ENCODE measurements around the gene COX19.

Gene COX19

GRCh38 chr7:974820-975681 lies at the start of gene COX19:
COX19 (minus strand) TSS chr7:975549; CDS start chr7:975509, 40 bp downstream.
- peak; percentile 95 for DNase-seq

- DNase-seq = no peak
Measured at GRCh38 chr7:1024331-1024841, 49.0 kb upstream of the COX19 start.

GRCh38 chr7:1022801-1023465 lies 47.6 kb upstream of the COX19 start:
- DNase-seq = no peak

GRCh38 chr7:1022356-1022755 lies 47.0 kb upstream of the COX19 start:
- no peak for DNase-seq

GRCh38 chr7:1021931-1022330 lies 46.6 kb upstream of the COX19 start:
- DNase-seq = no peak

GRCh38 chr7:1021366-1021765 lies 46.0 kb upstream of the COX19 start:
- DNase-seq = no peak

GRCh38 chr7:1020849-1021251 lies 45.5 kb upstream of the COX19 start:
- DNase-seq = no peak

GRCh38 chr7:1019789-1020610 lies 44.7 kb upstream of the COX19 start:
- no peak for DNase-seq

- DNase-seq = no peak
Measured at GRCh38 chr7:1019255-1019785, 44.0 kb upstream of the COX19 start.

GRCh38 chr7:1018334-1018695 lies 43.0 kb upstream of the COX19 start:
- no peak for DNase-seq

- no peak for DNase-seq
Measured at GRCh38 chr7:1017586-1018333, 42.4 kb upstream of the COX19 start.

- no peak for DNase-seq
Measured at GRCh38 chr7:1016577-1017531, 41.5 kb upstream of the COX19 start.

GRCh38 chr7:1015196-1016121 lies 40.1 kb upstream of the COX19 start:
- no peak for DNase-seq

GRCh38 chr7:1014681-1015080 lies 39.3 kb upstream of the COX19 start:
- DNase-seq = no peak

GRCh38 chr7:1013581-1013980 lies 38.2 kb upstream of the COX19 start:
- DNase-seq = no peak

- no peak for DNase-seq
Measured at GRCh38 chr7:1012716-1013095, 37.4 kb upstream of the COX19 start.

- no peak for DNase-seq
Measured at GRCh38 chr7:1012004-1012715, 36.8 kb upstream of the COX19 start.

GRCh38 chr7:1011297-1012003 lies 36.1 kb upstream of the COX19 start:
- no peak for DNase-seq

- DNase-seq = no peak
Measured at GRCh38 chr7:1010226-1010625, 34.9 kb upstream of the COX19 start.
